GM12892 (cell line): ENCODE data around the gene CYP46A1.

Experiments
- POLR2A ChIP-seq: IDR thresholded peaks from 2 replicates; pipeline ENCODE4 v1.6.1; 2011; ENCODE audit warnings: low read depth, low read length, control low read depth
- POLR2AphosphoS5 ChIP-seq: IDR thresholded peaks from 2 replicates; pipeline ENCODE4 v1.6.1; 2011; ENCODE audit warnings: low read depth, low read length, control low read depth
- TAF1 ChIP-seq: IDR thresholded peaks from 2 replicates; pipeline ENCODE4 v1.6.1; 2011; ENCODE audit warnings: low read depth, mild to moderate bottlenecking, control low read depth, low read length, borderline replicate concordance

- no peak for TF ChIP-seq POLR2A
- TF ChIP-seq TAF1, result no peak
- no peak for TF ChIP-seq POLR2AphosphoS5
These were observed 4.1 kb downstream of the CYP46A1 start for GRCh38 chr14:99688210-99688581.
